K562 (cell line): ENCODE results near the gene WIF1.
A peak's percentile ranks its signal among the peaks of the same experiment; 100 is the strongest.

Source experiments
- CHD2 ChIP-seq: IDR thresholded peaks from 2 replicates; pipeline ENCODE4 v1.6.1; 2011; ENCODE audit warnings: low read depth, low read length
- EP300 ChIP-seq: IDR thresholded peaks from 2 replicates; pipeline ENCODE4 v1.6.1; 2012; ENCODE audit warnings: low read length, improper control_type of control experiment
- EP400 ChIP-seq: fragments of 450-650 bp; IDR thresholded peaks from 2 replicates; pipeline ENCODE4 v1.6.1; 2017; ENCODE audit warnings: antibody characterized with exemption, mild to moderate bottlenecking, moderate library complexity
- FOXO4 ChIP-seq: fragments of 450-650 bp; formaldehyde crosslinking; IDR thresholded peaks from 2 replicates; pipeline ENCODE4 v1.4.0; 2020; ENCODE audit warnings: mild to moderate bottlenecking, moderate library complexity
- GMEB1 ChIP-seq: fragments of 250-450 bp; sonication (Bioruptor Pico); IDR thresholded peaks from 2 replicates; pipeline ENCODE4 v1.4.0; 2020; ENCODE audit warnings: mild to moderate bottlenecking
- HNRNPUL1 ChIP-seq: fragments of 200-400 bp; formaldehyde crosslinking; IDR thresholded peaks from 2 replicates; pipeline ENCODE4 v1.6.1; 2017; ENCODE audit warnings: low read length
- JUNB ChIP-seq: fragments of 450-650 bp; formaldehyde crosslinking; conservative IDR thresholded peaks from 2 replicates; pipeline ENCODE4 v1.4.0; 2020; ENCODE audit warnings: mild to moderate bottlenecking
- PREB ChIP-seq: sonication (generic); formaldehyde crosslinking; IDR thresholded peaks from 2 replicates; pipeline ENCODE4 v1.8.1; 2023; ENCODE audit warnings: mild to moderate bottlenecking, missing genetic modification reagents
- RBM39 ChIP-seq: fragments of 200-400 bp; formaldehyde crosslinking; optimal IDR thresholded peaks from 2 replicates; pipeline ENCODE3; 2018; ENCODE audit warnings: low read depth, low read length

DNA sequence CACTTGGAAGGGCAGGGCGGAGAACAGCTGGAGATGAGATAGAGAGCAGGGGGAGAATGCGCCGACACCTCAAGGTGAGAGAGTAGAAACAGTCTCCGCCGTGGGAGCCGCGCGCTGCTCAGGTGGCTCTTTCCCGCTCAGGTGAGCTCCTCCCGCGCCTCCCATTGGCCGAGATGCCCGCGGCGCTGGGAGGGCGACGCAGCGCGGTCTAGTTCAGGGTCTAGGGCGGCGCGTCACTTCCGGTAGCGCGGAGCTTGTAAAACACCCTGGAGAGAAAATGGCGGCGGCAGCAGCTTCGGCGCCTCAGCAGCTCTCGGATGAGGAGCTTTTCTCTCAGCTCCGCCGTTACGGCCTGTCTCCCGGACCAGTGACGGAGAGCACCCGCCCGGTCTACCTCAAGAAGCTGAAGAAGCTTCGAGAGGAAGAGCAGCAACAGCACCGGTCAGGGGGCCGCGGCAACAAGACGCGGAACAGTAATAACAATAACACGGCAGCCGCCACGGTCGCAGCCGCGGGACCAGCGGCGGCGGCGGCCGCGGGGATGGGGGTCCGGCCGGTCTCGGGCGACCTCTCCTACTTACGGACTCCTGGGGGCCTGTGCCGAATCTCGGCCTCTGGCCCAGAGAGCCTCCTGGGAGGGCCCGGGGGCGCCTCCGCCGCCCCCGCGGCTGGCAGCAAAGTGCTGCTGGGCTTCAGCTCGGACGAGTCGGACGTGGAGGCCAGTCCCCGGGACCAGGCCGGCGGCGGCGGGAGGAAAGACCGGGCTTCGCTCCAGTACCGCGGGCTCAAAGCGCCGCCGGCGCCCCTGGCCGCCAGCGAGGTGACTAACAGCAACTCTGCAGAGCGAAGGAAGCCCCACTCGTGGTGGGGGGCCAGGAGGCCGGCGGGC is 48.5 kb upstream of the WIF1 start, which contains the start of gene LEMD3:
- TF ChIP-seq EP400 (peak; percentile 85), CHD2 (0 out of 2 replicates have a peak, but pooled peaks have one; percentile 14), EP300 (no peak), PREB (CRISPR knock-in tag) (peak; percentile 62; the same call in 1 of the 2 replicates), JUNB (CRISPR knock-in tag) (no peak), HNRNPUL1 (no peak), FOXO4 (CRISPR knock-in tag) (no peak), RBM39 (no peak), GMEB1 (CRISPR knock-in tag) (peak; percentile 58)
